T47D (cell line): ENCODE measurements around the gene STXBP1.

Experiments
- DNase-seq, 2 experiments: peaks; one replicate each; pipeline versions ENCODE4 v3.0.0 to v3.0.0-alpha.2; 2011 to 2012; ENCODE audit warnings: low read depth in 1 of 2, low spot score in 1 of 2
- JUND ChIP-seq: IDR thresholded peaks from 2 replicates; pipeline ENCODE4 v1.6.1; 2012; ENCODE audit warnings: low read depth
- in situ Hi-C: cut with HindIII; loops from 2 replicates; pipeline ENCODE4 v1.10.0; 2016; ENCODE audit warnings: low sequenced_read_pairs, low pct_unique_long_range_greater_than_20kb

STXBP1 gene

DNA sequence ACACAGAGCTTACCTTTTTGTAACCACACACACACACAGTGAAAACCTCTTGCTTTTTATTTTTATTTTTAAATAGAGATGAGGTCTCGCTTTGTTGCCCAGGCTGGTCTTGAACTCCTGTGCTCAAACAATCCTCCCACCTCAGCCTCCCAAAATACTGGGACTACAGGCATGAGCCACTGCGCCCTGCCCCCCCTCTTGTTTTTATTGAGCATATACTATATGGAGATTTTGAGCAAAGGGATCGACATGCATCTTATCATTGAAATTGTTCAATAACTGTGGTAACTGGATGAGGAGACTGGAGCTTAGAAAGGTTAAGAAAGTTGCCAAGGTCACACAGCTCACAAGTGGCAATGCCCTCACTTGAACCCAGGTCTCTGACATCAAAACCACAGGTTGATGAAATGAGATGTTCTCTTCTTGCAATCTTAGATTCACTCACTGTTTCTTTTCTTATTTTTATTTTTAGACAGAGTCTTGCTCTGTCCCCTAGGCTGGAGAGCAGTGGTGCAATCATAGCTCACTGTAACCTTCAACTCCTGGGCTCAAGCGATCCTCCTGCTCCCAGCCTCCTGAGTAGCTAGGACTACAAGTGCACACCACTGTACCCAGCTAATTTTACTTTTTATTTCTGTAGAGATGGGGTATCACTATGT is 26.8 kb upstream of the STXBP1 start:
- TF ChIP-seq JUND, result no peak
- in situ Hi-C loops, result no loop called here
- no peak for DNase-seq

- no peak for TF ChIP-seq JUND
- in situ Hi-C loops, result no loop called here
- DNase-seq, result no peak
Observed at GRCh38 chr9:127586096-127586495, 26.0 kb upstream of the STXBP1 start.

GRCh38 chr9:127586537-127586936 is 25.5 kb upstream of the STXBP1 start:
- no peak for TF ChIP-seq JUND
- peak; percentile 76 to 92 for DNase-seq
- in situ Hi-C loops, result no loop called here

- in situ Hi-C loops, result no loop called here
- no peak for DNase-seq
- no peak for TF ChIP-seq JUND
Observed at GRCh38 chr9:127587966-127588365, 24.1 kb upstream of the STXBP1 start.

GRCh38 chr9:127588740-127589506 is 23.2 kb upstream of the STXBP1 start:
- TF ChIP-seq JUND, result no peak
- in situ Hi-C loops, result no loop called here
- no peak for DNase-seq

- in situ Hi-C loops, result no loop called here
- DNase-seq, result peak; percentile 64 to 87
- no peak for TF ChIP-seq JUND
Observed at GRCh38 chr9:127589955-127590370, 22.1 kb upstream of the STXBP1 start.

- DNase-seq, result no peak
- in situ Hi-C loops, result no loop called here
- no peak for TF ChIP-seq JUND
Observed at GRCh38 chr9:127595611-127596010, 16.5 kb upstream of the STXBP1 start.

GRCh38 chr9:127598839-127599549 is 13.1 kb upstream of the STXBP1 start:
- peak in 1 of 2 experiments; percentile 77 for DNase-seq
- no peak for TF ChIP-seq JUND
- in situ Hi-C loops, result no loop called here

DNA sequence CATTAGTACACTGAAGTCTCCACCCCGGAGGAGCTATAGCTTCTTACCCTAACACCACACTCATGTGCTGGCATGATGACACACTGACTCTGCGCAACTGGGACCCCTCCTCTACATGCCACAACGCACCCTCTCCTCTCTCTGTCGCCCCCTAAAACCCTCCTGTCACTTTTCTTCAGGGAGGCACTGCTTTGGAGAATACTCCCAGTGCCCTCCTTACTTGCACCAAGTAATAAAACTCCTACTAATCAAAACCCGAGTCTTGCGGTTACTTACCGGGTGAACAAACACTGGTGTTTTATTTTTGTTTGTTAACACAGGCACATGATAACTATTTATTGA is 12.6 kb upstream of the STXBP1 start:
- in situ Hi-C loops, result no loop called here
- no peak for DNase-seq
- no peak for TF ChIP-seq JUND

DNA sequence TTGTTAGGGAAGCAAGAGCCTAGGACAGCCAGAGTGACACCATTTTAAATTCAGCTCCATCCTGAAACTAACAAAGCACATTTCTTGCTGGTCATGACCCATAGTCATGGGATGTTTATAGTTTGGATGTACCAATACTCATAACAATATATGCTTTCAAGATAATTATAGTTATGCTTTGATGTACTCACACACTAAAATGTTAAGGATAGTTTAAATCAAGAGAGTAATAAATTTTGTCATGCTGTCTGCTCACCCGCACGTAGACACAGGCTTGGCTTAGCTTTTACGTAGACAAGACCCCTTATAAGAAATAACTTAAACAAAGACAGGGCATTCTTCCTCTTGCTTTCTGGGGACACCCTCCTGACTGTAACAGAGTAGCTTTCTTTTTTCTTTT is 8.9 kb upstream of the STXBP1 start:
- TF ChIP-seq JUND, result no peak
- no peak for DNase-seq
- in situ Hi-C loops, result no loop called here

GRCh38 chr9:127606043-127606442 is 6.0 kb upstream of the STXBP1 start:
- DNase-seq, result no peak
- in situ Hi-C loops, result no loop called here
- no peak for TF ChIP-seq JUND

DNA sequence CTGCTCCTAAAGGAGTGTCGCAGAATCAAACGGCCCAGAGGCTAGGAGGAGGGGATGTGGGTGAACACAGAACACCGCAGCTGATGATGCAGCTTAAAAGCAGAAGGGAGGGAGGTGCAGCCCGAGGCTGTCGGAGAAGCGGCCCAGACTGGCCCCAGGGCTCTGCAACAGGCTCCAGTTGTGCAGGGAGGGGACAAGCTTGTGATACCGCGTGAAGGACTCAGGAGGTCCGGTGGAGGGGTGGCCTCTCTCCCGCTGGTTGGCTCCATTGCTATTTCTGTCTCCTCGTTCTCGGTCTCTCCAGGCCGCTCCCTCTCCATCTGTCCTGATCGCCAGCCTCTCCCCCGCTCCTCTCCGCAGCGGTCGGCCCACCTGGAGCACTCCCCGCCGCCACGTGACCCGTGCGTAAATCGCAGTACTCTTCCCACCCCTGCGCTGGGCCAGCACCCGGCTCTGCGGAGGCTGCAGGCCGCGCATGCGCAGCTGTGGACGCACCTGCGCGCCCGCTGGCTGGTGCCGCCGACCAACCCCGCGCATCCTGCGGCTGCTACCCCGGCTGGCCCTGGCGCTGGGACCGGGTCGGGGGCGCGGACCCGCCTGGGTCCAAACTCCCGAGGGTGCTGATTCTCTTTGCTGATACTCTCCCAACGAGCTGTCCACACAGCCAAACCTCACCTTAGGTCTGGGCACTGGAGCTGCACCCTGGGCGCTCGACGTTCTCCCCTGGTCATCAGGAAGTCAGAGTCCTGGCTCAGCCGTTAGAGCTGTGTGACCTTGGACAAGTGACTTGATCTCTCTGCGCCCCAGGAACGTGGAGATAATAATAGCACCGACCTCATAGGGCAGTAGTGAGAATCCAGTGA is 3.7 kb upstream of the STXBP1 start:
- DNase-seq, result peak; percentile 80 to 97
- no peak for TF ChIP-seq JUND
- in situ Hi-C loops, result no loop called here

- in situ Hi-C loops, result no loop called here
- TF ChIP-seq JUND, result no peak
- no peak for DNase-seq
Observed at GRCh38 chr9:127611603-127611898, 526 bp upstream of the STXBP1 start.
